LNCAP (cell line): ENCODE measurements around the gene AFAP1.

Experiments used
- TF ChIP-seq, protein P1 (sequence below): fragments of 450-650 bp; IDR thresholded peaks from 2 replicates; pipeline ENCODE4 v1.5.1; 2017; ENCODE audit warnings: mild to moderate bottlenecking

Gene AFAP1

DNA sequence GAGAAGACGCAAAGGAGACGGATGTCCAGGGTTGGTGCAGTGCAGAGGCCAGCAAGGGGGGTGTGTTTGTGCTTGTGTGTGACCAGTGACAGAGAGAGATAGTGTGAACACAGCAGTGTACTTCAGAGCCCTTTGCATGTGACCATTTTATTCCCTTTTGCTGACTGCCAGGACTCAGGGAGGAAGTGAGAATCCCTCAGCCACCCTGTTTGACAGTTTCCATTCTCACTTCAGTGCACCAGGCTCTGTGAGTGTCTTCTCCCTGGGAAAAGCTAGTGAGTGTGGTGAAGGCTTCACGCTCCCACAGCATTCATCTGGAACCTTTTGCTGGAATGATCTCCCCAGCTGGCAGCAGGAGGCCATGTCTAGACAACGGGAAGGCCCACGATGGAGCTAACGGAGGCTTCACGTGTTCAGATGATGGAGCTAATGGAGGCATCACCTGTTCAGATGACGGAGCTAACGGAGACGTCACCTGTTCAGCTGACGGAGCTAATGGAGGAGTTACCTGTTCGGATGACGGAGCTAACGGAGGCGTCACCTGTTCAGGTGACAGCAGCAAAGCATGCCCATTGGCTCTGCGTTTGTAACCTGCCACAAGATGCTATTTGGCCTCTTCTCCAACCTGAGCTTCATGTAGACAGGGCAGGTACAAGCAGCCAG is 195.4 kb downstream of the AFAP1 start:
- TF ChIP-seq, protein P1, sequence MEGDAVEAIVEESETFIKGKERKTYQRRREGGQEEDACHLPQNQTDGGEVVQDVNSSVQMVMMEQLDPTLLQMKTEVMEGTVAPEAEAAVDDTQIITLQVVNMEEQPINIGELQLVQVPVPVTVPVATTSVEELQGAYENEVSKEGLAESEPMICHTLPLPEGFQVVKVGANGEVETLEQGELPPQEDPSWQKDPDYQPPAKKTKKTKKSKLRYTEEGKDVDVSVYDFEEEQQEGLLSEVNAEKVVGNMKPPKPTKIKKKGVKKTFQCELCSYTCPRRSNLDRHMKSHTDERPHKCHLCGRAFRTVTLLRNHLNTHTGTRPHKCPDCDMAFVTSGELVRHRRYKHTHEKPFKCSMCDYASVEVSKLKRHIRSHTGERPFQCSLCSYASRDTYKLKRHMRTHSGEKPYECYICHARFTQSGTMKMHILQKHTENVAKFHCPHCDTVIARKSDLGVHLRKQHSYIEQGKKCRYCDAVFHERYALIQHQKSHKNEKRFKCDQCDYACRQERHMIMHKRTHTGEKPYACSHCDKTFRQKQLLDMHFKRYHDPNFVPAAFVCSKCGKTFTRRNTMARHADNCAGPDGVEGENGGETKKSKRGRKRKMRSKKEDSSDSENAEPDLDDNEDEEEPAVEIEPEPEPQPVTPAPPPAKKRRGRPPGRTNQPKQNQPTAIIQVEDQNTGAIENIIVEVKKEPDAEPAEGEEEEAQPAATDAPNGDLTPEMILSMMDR = no peak

DNA sequence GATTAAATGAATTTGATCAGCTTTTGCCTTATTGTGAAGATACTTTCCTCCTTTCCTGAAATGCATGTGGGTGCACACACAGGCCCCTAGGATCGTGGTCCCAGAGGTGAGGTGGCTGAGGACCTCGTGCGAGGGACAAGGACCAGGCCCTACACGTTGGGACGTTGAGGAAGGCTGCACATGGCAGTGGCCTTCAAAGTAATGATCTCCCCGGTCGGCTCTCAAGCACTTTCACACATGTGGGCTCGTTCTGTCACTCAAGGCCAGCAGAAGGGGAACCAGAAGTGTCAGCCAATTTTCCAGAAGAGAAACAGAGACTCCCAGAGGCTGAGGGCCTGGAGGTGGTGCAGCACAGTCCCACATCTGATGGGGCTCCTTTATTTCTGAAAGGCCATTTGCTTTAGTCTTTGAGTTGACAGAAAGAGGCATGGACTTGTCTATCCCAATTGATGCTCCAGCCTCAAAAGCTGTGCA is 196.8 kb downstream of the AFAP1 start:
- TF ChIP-seq, protein P1 = no peak

DNA sequence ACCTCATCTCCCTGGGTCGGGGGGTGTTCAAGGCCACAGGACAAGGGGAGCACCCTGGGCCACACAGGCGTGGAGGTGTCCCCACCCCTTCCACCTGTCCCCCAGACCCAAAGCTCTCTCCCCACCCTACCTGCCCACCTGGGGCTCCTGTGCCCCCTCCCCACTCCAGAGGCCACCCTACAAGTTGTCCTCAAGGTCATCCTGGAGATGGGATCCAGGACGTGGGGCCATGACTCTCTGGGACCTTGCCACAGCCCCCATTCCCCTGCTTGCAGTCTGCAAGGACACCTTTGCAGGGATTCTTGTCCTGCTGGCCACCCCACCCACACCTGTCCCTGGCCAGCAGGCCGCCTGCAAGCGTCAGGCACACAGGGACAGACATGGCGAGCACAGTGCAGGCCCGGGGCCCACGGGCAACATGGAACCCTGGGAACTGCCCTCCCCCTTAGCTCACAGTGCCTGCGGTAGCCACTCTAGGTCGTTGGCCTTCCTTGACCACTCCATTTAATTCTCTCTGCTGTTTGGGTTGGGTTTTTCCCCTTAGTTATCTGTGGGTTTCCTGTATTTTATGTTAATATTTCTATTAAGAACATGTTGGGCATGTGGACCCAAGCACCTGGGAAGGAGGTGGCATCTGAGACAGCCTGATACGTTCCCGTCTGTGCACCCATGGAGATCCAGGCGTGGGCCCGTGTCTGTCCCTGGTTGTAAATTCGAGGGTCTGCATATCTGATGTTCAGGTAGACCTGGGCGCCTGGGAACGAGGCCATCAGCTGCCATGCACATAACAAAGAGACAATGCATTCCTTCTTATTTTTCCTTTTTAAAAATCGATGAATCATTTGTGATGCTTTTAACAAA is 197.5 kb downstream of the AFAP1 start:
- TF ChIP-seq, protein P1 = no peak

DNA sequence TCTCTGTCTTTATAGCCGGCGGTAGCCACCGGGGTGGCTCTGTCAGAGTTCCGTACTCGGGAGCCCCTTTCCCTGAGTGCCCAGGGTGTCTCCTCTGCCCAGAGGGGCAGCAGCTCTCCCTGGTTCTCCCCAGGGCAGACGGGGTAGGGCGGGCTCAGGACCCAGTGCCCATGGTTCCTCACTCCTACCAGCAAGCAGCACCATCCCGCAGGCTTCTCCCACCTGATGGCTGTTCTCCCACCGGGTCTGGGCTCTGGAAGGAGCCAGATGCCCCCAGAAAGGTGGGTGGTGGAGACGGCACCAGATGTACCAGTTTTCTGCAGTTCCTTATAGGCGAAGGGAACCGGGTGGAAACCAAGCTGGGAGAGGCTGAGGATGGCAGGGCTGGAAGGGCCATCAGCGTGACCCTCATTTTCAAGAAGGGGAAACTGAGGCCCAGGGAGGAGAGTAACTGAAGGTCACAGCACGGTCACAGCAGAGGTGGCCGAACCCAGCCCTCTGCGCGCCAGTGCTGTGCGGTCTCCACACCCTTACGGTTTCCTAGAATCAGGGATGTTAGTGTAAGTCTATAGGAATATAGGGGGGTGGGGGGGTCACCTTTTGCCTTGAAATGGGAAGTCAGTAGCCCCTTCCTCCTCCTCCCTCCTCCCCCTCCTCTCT is 198.7 kb downstream of the AFAP1 start:
- TF ChIP-seq, protein P1 = no peak

DNA sequence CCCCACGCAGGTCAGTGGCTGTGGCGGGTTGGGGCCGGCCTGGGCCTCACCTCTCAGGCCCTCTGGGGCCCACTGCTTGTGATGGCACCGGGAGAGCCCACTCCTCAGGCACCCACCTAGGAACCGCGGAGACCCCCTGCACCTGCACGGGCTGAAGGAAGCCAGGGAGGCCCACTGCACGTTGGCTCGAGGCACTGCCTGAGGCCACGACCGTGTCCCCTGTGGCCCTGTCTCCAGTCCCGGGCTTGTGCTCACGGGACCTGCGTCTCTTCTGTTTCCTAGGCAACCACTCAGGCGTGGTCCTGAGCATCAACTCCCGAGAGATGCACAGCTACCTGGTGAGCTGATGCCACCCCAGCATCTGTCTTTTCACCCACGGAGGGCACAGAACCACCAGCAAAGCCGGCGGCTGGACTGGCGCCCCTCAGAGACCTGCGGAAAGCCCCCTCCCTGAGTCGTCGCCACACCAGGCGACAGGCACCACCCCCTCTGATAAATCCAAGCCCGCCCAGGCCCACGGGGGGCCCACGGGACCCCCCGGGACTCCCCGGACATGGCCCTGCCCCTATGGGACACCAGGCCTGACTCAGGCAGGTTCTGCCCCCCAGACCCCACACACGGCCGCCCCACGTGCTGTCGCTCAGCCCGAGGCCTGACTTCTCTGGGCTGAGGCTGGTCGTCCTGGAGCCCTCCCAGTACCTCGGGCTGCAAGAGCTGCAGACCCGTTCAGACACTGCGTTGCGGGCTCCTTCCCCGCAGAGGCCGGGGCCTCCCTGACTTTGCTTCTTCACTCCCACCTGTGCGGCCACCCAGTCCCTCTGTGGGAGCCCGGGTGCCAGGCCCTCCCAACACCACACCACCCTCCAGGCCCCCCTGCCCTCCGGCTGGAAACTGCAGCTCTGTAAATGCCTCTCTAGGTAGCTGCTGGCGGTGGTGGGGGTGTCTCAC is 199.5 kb downstream of the AFAP1 start:
- TF ChIP-seq, protein P1 = no peak

DNA sequence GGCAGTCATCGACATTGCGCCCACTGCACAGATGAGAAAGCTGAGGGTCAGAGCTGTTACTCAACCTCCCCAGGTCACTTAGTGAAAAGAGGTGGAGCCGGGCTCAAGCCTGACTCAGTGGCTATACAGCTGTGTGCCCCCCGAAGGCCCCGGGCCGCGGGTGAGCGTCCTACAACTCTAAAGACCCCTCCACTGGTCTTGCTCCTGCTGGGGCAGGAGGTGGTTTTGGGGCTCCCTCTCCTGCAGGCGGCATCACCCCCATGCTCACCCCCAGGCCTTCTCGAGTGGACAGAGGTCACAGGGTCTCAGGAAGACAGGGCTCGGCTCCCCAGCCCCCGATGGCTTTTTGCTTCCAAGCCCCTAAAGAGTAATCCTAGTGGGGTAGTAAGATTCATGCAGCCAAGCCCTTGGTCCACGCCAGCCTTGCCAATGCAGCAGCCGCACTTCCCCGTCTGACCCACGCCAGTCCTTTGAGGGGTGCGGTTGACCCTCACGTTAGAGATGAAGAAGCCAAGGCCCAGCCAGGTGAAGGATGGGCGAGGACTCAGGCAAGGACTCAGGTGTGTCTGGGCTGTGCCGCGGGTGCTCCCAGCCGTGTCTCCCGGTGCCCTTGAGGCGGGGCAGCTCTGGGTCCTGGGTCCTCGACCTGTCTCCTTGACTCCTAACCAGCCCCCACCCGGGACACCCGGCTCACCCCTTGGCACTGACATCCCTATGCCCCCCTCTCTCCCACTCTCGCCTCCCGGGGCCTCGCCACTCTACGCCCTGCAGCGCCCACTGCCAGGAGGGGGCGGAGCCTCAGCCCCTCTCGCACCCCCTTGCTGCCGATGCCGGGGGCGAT is 200.4 kb downstream of the AFAP1 start:
- TF ChIP-seq, protein P1 = no peak
